NCI-H2196 (cell line): Measurements from ENCODE around the gene PALB2.
"Not testable (repeated sequence)": the region's sequence is repeated elsewhere in the genome, so short reads cannot be mapped to it uniquely, and the experiment has no call there.

ENCODE experiments used
- DNase-seq: peaks from one replicate; lab custom pipeline; 2025; ENCODE audit not compliant: unreplicated experiment; lab: John Stamatoyannopoulos, UW

The PALB2 gene

GRCh38 chr16:23584186-23585076 is 56.7 kb downstream of the PALB2 start:
- no peak for DNase-seq

DNA sequence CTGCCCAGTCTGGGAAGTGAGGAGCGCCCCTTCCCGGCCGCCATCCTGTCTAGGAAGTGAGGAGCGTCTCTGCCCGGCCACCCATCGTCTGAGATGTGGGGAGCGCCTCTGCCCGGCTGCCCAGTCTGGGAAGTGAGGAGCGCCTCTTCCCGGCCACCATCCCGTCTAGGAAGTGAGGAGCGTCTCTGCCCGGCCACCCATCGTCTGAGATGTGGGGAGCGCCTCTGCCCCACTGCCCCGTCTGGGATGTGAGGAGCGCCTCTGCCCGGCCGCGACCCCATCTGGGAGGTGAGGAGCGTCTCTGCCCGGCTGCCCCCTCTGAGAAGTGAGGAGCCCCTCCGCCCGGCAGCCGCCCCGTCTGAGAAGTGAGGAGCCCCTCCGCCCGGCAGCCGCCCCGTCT is 57.8 kb downstream of the PALB2 start:
- not testable (repeated sequence) for DNase-seq

- DNase-seq: no peak
Measured at GRCh38 chr16:23581764-23582163, 59.3 kb downstream of the PALB2 start.

DNA sequence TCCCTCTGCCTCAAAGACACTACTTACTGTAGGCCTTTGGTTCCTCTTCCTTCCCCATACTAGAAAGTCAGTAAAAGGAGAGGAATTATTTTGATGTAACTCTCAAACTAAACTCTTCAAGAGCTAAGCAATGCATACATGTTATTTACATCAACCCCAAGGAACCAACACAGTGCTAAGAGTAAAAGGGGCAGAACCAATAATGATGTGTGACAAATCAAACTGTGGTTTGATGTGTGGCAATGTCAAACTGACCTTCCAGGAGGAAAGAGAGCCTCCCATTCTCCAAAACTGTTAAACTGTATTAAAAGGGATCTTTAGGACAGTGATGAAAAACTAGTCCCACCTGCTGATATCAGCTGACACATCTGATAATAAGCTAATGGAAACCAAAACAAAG is 60.7 kb downstream of the PALB2 start:
- DNase-seq: no peak

GRCh38 chr16:23579371-23579770 is 61.7 kb downstream of the PALB2 start:
- DNase-seq: no peak

DNA sequence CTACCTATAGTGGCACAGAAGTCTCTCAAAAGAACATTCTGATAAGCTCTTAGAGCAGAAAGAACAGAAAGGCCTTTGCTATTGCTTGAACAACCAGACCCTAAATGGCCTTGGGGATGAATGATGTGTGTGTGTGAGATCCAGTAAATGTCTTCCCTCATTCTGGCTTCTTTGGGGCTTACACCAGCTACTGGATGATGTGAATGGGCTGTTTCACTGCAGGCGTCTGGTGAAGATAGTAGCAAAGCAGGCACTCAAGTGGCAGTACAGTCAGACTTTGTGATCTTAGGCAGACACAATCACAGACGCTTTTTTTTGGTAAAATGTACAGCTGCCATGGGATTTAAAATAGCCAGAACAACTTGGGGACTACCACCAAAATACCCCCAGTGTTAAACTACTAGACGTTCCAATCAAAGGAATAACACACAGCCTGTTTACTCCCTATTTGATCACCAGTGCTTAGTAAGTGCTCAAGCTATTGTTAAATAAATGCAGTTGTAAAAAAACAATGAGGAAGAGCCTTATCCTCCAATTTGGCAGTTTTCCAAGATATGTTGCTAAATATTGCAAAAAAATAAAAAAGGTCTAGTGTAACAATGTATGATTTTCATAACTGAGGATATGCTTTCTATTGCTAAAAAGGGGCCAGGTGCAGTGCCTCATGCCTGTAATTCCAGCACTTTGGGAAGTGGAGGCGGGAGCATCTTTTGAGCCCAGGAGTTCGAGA is 62.8 kb downstream of the PALB2 start:
- DNase-seq: no peak

DNA sequence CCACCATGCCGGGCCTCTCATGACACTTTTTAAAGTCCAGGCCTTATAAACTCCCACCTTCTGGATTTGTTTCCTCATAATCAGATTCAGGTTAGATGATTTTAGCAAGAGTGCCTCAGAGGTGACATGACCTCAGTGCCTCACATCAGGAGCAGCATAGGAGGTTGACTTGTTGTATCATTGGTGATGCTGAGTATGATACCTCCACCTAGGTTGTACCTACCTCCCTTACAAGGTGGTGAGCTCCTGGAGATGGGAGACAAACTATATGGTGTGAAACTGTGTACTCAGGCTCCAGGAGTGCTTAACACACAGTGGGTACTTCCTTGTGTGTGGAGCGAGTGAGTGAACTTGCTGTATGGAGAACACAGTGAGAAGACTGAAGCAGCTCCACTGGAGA is 63.6 kb downstream of the PALB2 start:
- DNase-seq: no peak

DNA sequence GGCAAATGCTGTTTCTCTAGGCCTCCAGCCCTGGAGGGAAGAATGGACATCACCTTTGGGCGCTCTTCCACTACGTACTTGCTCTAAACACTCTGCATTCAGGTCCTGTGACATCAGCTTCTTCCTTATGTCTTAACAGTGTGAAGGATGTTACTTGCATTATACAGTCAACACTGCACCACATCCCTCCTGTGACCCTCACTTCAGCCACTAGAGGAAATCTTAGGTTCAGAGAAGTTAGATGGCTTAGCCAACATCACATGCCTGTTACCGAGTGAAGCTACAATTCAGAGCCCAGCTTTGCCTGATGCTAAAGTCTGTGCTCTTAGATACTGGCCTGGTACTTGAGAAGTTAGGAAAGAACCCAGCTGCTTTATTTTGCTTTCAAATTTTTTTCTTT is 65.3 kb downstream of the PALB2 start:
- DNase-seq: no peak

GRCh38 chr16:23573817-23574216 is 67.3 kb downstream of the PALB2 start:
- DNase-seq: no peak

GRCh38 chr16:23572394-23572793 is 68.7 kb downstream of the PALB2 start:
- DNase-seq: no peak

GRCh38 chr16:23571895-23572294 is 69.2 kb downstream of the PALB2 start:
- no peak for DNase-seq

GRCh38 chr16:23570992-23571632 is 70.0 kb downstream of the PALB2 start:
- no peak for DNase-seq

DNA sequence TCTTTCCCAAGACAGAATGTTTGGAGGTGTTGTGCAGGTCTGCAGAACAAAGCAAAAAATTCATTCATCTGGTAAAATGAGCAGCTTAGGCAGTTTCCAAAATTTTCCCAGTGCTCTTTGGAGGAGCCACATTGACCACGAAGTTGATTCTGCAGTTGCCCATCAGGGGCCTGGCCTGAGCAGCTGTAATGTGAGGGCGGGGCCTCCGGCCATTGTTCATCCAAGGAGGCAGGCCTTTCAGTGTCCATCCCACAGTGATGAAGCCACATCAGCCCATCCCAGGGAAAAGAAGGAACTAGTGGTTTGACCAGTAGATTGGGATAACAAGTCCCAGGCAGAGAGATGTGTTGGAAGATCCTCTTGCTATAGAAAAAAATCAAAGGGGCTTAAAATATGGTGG is 73.5 kb downstream of the PALB2 start:
- DNase-seq: no peak

DNA sequence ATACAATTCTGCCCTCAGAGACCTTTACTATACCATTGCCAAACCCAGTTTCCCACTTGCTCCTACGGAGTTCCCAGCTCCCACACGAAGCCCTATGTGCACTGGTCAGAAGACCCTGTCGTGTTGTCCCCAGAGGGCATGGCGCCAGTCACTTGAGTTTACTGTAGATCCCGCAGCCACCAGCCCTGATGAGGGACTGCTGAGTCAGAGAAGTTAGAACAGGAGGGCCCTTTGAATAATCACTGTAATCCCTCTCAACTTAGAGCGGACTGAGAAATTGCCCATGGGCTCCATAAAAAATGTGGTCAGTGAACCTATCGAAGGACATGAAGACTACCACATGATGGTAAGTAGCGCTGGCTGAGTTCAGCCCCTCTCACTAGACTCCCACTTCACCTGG is 74.4 kb downstream of the PALB2 start:
- no peak for DNase-seq

DNA sequence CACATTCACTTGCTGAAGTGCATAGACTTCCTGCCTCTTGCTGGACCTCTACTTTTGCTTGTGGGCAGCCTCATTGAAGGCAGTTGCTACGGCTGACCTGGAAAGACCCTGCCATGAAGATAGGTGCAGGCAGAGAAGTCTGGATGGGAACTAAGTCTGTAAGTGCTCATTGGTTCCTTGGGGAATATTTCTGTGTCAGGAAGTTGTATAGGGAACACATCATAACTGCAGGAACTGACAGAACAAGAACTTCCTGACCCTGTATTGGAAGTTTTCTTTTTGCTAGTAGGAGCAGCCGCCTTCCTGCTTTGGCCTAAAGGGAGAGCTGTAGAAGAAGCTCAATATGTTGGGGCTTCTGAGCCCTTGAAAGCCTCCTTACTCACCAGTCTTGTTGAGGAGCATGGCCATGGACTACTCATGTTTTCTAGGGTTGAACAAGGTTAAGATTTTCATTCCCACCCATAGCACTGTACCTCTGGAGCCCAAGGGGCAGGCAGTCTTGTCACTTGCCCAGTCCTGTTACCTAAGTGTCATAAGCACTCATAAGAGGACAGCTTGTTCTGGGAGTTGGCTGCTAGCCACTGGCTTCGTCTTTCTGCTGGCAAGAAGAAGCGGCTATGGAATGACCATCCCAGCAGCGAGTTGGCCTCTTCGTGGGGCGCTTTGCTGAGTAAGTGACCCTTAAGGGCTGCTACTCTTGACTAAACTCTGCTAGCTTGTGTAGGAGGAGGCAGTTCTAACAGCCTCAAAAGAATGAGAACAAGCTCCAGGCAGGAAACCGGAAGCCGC is 76.3 kb downstream of the PALB2 start:
- DNase-seq: no peak

DNA sequence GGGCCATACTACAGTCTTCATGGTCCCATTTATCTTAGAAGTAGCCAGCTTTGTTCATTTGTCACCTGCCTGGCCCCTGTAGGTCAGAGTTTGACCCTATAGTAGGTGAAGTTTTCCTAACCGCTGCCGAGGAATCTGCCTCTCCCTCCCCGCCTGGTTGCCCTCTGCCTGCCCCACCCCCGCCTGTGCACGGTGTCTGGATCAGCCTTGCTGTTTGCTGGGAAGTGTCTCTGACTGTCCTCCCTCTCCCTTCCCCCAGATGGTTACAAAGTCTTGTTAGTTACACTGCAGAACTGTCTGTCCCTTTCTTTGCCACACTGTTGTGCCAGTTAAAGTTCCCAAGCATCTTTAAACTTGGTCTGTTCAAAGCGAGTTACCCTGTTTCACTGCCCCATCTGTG is 77.9 kb downstream of the PALB2 start:
- no peak for DNase-seq

DNA sequence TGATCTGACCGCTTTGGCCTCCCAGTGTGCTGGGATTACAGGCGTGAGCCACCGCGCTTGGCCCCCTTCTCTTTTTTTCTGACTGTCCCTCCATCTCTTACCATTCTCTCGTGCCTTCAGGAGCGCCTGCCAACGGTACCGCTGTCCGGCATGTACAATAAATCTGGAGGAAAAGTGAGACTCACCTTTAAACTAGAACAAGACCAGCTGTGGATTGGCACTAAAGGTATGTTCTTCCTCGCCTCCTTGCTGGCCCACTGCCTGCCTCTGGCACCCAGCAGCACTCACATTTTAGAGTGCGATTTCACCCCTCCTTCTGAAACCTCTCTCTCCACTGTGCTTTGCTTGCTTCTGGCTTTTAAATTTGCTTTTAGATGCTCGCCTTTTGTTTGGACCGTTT is 78.6 kb downstream of the PALB2 start:
- DNase-seq: no peak

DNA sequence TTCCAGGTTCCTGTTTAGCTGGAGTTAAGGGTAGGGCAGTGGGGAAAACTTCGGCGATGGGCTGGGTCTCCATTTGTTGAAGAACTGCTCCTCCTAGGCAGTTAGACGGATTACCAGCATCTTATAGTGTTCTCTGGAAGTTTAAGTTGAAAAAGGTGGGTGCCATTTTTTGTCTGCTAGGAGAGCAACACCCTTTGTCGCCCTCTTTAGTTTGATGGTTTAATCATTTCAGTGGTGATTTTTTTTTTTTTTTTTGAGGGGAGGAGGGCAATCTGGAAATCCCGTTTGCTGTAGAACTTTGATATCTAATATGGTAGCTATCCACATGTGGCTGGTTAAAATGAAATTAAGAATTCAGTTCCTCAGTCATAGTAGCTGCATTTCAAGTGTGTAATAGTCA is 79.5 kb downstream of the PALB2 start:
- DNase-seq: no peak

DNA sequence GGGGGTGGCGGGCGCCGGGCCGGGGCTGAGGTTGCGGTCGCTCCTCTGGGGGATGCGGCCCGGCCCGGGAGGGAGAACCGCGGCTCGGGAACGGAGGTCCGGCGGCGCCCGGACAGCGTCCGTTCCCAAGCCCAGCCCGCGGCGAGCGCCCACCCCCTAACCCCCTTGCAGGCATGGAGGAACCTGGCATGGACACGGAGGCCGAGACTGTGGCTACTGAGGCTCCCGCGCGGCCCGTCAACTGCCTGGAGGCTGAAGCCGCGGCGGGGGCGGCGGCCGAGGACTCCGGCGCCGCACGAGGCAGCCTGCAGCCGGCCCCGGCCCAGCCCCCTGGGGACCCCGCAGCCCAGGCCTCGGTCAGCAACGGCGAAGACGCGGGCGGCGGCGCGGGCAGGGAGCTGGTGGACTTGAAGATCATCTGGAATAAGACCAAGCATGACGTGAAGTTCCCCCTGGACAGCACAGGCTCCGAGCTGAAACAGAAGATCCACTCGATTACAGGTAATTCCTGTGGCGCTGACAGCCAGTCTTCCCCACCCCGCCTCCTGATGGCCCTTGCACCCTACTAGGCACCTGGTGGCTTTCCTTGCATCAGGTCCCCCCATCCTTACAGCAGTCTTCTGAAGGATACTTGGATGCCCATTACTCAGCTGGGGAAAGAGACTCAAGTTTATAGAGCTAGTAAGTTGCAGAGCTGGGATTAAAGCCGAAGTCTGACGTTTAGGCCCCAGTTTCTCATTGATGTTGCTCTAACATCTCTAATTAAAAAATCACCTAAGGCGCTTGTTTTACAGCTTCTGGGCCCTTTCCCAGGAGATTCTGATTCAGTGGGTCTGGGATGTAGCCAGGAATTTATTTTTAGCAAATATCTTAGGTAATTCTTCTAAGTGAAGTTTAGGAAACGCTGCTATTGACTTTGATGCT is 83.1 kb downstream of the PALB2 start:
- no peak for DNase-seq
